ENCODE data around the gene SOX15. TPM values are rescaled to one million over a fixed set of nuclear protein-coding genes. Genes with fewer than 3 reads are reported as not detected.

The SOX15 gene
- total and polyA plus RNA-seq, 2 of the 13 experiments (the other 11 are each of a cell fraction or from before 2014, with no cell fraction given) = 0.07 to 0.18 TPM

- peak; percentile 52; the same call in 1 of the 2 replicates for TF ChIP-seq ZNF770 (CRISPR knock-in tag; IDR thresholded peaks at IDR 0.05)
- TF ChIP-seq MTA3 (CRISPR knock-in tag; IDR thresholded peaks at IDR 0.05) = no peak
- TF ChIP-seq RFX1 (IDR thresholded peaks at IDR 0.05) = no peak
- TF ChIP-seq, protein P1, sequence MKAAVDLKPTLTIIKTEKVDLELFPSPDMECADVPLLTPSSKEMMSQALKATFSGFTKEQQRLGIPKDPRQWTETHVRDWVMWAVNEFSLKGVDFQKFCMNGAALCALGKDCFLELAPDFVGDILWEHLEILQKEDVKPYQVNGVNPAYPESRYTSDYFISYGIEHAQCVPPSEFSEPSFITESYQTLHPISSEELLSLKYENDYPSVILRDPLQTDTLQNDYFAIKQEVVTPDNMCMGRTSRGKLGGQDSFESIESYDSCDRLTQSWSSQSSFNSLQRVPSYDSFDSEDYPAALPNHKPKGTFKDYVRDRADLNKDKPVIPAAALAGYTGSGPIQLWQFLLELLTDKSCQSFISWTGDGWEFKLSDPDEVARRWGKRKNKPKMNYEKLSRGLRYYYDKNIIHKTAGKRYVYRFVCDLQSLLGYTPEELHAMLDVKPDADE (CRISPR knock-in tag; IDR thresholded peaks at IDR 0.05) = no peak
- TF ChIP-seq HOXA5 (CRISPR knock-in tag; IDR thresholded peaks at IDR 0.05) = no peak
- TF ChIP-seq KAT2B (IDR thresholded peaks at IDR 0.05; ENCODE audit: borderline replicate concordance, low read depth, low read length) = no peak
- TF ChIP-seq ZNF33A (CRISPR knock-in tag; IDR thresholded peaks at IDR 0.05; ENCODE audit: borderline replicate concordance) = no peak
- TF ChIP-seq, protein P2, sequence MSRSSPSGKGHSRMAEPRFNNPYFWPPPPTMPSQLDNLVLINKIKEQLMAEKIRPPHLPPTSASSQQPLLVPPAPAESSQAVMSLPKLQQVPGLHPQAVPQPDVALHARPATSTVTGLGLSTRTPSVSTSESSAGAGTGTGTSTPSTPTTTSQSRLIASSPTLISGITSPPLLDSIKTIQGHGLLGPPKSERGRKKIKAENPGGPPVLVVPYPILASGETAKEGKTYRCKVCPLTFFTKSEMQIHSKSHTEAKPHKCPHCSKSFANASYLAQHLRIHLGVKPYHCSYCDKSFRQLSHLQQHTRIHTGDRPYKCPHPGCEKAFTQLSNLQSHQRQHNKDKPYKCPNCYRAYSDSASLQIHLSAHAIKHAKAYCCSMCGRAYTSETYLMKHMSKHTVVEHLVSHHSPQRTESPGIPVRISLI (CRISPR knock-in tag; IDR thresholded peaks at IDR 0.05; ENCODE audit: borderline replicate concordance) = peak; percentile 22; the same call in 1 of the 2 replicates
- no peak for TF ChIP-seq ZMYM2 (CRISPR knock-in tag; IDR thresholded peaks at IDR 0.05)
- TF ChIP-seq ELF3 (CRISPR knock-in tag; IDR thresholded peaks at IDR 0.05) = no peak
- TF ChIP-seq, protein P3, sequence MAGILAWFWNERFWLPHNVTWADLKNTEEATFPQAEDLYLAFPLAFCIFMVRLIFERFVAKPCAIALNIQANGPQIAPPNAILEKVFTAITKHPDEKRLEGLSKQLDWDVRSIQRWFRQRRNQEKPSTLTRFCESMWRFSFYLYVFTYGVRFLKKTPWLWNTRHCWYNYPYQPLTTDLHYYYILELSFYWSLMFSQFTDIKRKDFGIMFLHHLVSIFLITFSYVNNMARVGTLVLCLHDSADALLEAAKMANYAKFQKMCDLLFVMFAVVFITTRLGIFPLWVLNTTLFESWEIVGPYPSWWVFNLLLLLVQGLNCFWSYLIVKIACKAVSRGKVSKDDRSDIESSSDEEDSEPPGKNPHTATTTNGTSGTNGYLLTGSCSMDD (CRISPR knock-in tag; IDR thresholded peaks at IDR 0.05) = no peak
- TF ChIP-seq NR3C1 (CRISPR knock-in tag; IDR thresholded peaks at IDR 0.05) = no peak
- no peak for TF ChIP-seq KLF12 (CRISPR knock-in tag; IDR thresholded peaks at IDR 0.05; ENCODE audit: borderline replicate concordance)
- no peak for TF ChIP-seq RXRB (CRISPR knock-in tag; IDR thresholded peaks at IDR 0.05; ENCODE audit: borderline replicate concordance)
- no peak for TF ChIP-seq YY1 (IDR thresholded peaks at IDR 0.05; ENCODE audit: insufficient read depth, insufficient replicate concordance, low read depth, low read length)
- TF ChIP-seq, protein P4, sequence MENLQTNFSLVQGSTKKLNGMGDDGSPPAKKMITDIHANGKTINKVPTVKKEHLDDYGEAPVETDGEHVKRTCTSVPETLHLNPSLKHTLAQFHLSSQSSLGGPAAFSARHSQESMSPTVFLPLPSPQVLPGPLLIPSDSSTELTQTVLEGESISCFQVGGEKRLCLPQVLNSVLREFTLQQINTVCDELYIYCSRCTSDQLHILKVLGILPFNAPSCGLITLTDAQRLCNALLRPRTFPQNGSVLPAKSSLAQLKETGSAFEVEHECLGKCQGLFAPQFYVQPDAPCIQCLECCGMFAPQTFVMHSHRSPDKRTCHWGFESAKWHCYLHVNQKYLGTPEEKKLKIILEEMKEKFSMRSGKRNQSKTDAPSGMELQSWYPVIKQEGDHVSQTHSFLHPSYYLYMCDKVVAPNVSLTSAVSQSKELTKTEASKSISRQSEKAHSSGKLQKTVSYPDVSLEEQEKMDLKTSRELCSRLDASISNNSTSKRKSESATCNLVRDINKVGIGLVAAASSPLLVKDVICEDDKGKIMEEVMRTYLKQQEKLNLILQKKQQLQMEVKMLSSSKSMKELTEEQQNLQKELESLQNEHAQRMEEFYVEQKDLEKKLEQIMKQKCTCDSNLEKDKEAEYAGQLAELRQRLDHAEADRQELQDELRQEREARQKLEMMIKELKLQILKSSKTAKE (CRISPR knock-in tag; IDR thresholded peaks at IDR 0.05; ENCODE audit: borderline replicate concordance) = no peak; the same call in 1 of the 2 replicates
- no peak for TF ChIP-seq NFRKB (IDR thresholded peaks at IDR 0.05)
- no peak for TF ChIP-seq ZSCAN31 (CRISPR knock-in tag; IDR thresholded peaks at IDR 0.05; ENCODE audit: low read depth)
- no peak for TF ChIP-seq DRAP1 (CRISPR knock-in tag; IDR thresholded peaks at IDR 0.05)
- no peak for TF ChIP-seq ATAD3A (CRISPR knock-in tag; IDR thresholded peaks at IDR 0.05)
- peak; percentile 72 for TF ChIP-seq RARA (CRISPR knock-in tag; IDR thresholded peaks at IDR 0.05)
- TF ChIP-seq ZNF121 (CRISPR knock-in tag; IDR thresholded peaks at IDR 0.05) = peak; percentile 52; the same call in 1 of the 2 replicates
- no peak for TF ChIP-seq GATAD1 (CRISPR knock-in tag; IDR thresholded peaks at IDR 0.05)
- TF ChIP-seq AKAP8 (CRISPR knock-in tag; IDR thresholded peaks at IDR 0.05) = no peak
Measured at GRCh38 chr17:7629939-7630571, 40.2 kb upstream of the SOX15 start, which contains the start of gene SHBG (continued).

All from HepG2 (cell line).